NCI-H748 (cell line): ENCODE data around the gene C9.
"Not testable (repeated sequence)": the region's sequence is repeated elsewhere in the genome, so short reads cannot be mapped to it uniquely, and the experiment has no call there.

Experiments used
- DNase-seq: peaks from one replicate; lab custom pipeline; 2025; ENCODE audit not compliant: unreplicated experiment; lab: John Stamatoyannopoulos, UW

The C9 gene

DNA sequence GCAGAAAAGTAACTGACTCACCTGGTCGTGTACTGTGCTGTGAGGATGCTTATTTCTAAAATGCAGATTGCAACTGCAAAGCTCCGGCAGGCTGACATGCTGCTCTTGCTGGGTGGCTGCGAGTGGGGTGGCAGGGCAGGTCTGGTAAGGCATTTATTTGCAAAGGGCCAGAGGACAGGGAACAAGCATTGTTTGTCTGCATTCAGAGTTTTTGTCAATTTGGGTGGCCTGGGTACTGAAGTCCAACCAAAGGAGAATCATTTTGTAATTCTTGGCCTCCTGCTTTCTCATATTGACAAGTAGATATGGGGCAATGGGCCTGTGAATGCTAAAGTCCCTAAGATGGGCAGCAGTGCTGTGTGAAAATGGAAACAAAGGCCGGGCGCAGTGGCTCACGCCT lies at the start of gene C9:
Gene C9 (minus strand): TSS at position 129 of the 400 bp plus-strand sequence. CDS start 31 bp downstream, at position 98.
- no peak for DNase-seq

DNA sequence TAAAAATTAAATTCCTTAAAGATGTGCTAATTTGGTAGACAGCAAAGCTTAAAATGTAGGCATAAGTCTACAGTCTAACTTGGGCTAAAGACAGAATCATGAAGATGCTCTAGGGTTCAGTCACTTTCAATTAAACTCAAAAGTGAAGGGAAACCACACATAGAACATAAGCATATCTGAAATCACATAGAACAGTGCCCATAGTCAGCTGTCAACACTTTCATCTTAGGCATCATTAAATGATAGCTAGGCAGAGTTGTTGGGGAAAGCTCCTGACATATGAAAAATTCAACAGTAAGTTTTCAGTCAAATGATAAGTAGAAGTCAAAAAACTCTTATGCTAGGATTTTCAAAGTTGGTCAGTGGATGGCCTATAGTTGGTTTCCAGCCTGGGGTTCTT lies 49.5 kb upstream of the C9 start:
- no peak for DNase-seq

- DNase-seq, result no peak
Measured at GRCh38 chr5:39412721-39413394, 48.6 kb upstream of the C9 start.

GRCh38 chr5:39411985-39412384 lies 47.7 kb upstream of the C9 start:
- no peak for DNase-seq

- DNase-seq, result no peak
Measured at GRCh38 chr5:39411061-39411460, 46.8 kb upstream of the C9 start.

GRCh38 chr5:39409033-39409432 lies 44.7 kb upstream of the C9 start:
- no peak for DNase-seq

DNA sequence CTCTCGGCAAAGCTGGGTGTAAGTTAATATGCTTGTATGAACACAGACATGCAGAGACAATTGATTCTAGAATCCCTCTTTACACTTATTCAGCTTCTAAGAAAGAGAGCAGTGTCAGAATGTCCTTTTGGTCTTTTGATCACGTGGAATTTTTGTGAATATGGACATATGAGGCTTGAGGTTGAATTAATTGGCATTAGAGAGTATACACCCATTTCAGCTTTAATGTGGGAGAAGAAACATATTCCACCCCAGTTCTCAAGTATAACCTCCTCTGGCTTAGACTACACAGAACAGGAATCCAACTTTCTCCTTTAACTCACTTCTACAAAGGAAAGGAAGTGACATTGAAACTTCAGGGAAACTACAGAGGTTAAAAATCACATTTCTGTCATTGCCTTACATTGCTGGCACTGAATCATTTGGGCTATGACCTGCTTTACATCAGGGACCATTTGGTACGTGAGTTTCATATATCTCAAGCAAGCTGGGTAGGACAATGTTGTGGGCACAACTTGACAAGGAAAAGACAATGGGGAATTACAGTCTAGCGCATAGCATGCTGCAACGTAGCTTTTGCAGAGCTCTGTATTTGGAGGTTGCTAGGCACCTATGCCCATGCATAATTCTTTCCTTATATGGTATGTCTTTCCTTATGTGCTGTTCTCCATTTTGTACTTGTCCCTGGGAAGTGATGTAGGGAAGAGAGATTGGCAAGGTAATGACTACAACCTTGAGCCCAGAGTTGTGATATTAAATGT lies 41.0 kb upstream of the C9 start:
- DNase-seq, result peak; percentile 44

GRCh38 chr5:39403761-39404160 lies 39.5 kb upstream of the C9 start:
- DNase-seq, result not testable (repeated sequence)

- not testable (repeated sequence) for DNase-seq
Measured at GRCh38 chr5:39402140-39402539, 37.8 kb upstream of the C9 start.

DNA sequence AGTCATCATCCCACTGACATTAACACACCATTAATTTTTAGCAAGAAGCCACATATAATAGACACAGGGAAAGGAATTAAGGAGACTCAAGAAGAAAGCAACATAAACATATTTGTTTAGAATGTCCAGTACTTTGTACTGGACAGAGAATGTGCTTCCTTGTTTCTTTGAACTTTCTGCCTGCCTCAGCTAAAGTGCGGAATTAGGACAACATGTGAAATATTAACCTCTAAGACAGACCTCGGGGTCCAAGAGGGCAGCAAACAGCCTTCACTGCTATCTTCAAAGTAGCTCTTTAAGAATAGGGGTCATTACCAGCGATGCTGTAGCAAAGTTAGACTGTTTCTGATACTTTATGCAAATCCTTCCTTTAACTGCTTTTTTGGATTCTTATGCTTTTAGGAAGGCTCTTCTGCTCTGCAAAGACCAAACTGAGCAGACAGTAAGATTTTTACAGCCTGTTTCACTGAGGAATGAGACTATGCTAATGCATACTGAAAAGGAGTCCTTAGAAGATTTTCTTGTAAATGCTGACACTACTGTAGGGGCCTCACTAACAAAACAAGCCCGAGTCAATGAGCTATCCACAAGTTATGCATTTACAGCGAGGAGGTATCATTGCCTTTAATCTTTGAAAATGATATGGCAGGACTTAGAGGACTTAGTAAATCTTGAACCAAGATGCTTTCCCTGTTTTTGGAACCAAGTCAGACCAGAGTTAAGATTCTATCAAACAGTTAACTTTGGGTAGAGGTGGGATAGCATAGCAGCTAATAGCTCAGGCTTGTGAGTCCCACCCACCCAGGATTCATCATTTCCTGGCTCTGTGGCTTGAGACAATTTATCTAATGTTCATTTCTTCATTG lies 36.7 kb upstream of the C9 start:
- no peak for DNase-seq

DNA sequence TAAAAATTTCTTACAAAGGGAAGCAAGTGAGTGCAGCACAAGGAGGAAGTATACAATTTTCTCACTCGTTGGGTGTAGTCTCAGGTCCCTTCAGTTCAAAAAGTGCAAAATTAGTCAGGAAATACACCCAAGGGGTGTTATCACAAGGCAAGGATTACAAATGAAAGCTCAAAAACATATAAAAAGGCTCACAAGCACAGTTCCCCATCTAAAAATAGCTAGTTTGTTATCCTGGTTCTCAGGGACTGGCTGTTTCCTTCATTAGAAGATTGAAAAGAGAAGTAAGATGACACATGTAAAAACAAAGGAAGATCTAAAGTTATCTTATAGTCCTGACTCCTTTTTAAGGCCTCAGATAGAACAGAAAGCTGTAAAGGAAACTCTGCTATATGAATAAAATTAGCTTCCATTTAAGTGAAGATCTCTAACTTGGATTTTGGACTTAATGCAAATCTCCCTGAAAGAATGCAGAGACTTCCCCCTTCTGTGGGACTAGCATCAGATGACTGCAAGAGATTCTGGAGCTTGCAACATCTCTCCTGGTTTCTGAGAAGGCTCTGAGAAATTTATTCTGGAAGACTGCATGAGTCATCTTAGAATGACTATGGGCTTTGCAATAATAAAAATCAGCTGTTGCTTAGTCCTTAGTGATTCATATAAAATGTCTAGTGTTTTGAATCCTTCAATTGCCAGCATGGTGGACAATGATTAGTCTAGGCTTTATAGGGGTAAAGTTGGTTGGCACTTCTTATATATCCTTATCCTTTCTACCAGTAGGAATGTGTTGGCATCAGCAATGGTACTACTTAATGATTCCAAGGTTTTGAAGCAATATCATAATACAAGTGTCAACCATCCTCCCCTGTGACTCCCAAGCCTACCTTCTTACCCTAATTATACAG lies 35.1 kb upstream of the C9 start:
- DNase-seq, result no peak

- no peak for DNase-seq
Measured at GRCh38 chr5:39396843-39397242, 32.5 kb upstream of the C9 start.

GRCh38 chr5:39395521-39395920 lies 31.2 kb upstream of the C9 start:
- no peak for DNase-seq

- DNase-seq, result no peak
Measured at GRCh38 chr5:39394946-39395345, 30.7 kb upstream of the C9 start.

GRCh38 chr5:39390945-39391344 lies 26.6 kb upstream of the C9 start:
- DNase-seq, result no peak

GRCh38 chr5:39387293-39387692 lies 23.0 kb upstream of the C9 start:
- no peak for DNase-seq

GRCh38 chr5:39384271-39384670 lies 20.0 kb upstream of the C9 start:
- DNase-seq, result no peak

DNA sequence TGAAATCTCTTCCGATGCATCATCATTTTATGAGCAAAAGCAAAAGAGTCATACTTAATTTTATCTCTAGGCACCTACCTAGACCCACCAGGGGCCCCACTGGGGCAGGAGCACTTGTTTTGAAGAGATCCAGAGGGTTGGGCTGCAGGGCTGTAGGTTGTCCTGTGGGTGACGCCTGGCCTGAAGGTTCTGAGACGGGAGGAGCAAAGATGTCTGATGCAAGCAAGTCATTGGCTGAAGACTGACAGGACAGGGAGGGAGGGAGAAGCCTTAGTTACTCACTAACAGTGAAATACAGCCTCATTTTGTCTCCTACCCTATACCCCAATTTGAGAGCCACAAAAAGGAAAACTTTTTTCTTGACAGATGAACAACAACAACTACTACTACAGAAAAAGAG lies 17.1 kb upstream of the C9 start:
- DNase-seq, result no peak

DNA sequence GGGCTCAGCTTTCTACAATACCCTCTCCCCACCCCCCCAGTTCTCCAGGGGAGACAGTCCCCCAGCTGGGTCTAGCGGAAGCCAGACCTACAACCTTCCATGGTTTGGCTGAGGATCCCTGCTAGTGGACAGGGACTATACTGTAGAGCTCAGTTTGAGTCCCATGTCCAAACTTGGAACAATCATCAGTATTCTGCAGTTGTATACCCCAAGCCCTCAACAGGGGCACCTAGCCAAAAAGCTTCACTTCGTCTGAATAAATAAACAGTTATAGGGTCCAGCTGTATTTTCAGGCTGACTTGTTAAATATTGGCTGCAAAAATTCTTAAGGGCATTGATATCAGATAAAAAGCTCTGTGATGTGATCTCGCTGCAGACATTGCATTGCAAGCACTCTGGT lies 15.4 kb upstream of the C9 start:
- no peak for DNase-seq

DNA sequence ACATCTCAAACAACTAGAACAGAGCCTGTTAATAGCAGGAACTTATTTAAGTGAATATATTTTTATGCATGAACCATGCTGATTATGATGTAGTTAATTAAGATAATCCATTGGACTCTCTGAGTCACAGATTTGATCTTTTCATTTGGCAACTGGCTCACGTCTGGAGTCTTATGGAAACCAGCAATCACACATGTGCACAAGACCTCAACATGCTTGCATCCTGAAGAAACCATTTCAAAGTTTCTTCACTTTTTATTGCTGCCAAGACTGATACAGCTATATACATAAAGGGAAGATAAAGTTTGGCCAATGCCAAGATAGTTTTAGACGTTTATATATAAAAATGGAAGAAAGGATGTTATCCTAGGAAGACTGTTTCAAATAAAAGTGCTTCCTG lies 13.3 kb upstream of the C9 start:
- DNase-seq, result no peak

- peak; percentile 82 for DNase-seq
Measured at GRCh38 chr5:39376293-39376714, 12.0 kb upstream of the C9 start.
